Hepatocyte (in vitro differentiated cells): Measurements from ENCODE around the gene TMEM44. TPM values are rescaled to one million over a fixed set of nuclear protein-coding genes. Genes with fewer than 3 reads are reported as not detected.

ENCODE experiments used
- DNase-seq: peaks from one replicate; pipeline ENCODE4 v3.0.0-alpha.2; 2016; ENCODE audit warnings: low spot score
- H2AFZ ChIP-seq: fragments of 200-600 bp; sonication (generic); 2 replicates; pipeline ENCODE4 v1.6.0; 2016; ENCODE audit warnings: antibody characterized with exemption, mild to moderate bottlenecking
- H3K27ac ChIP-seq: fragments of 200-600 bp; sonication (generic); 2 replicates; pipeline ENCODE4 v1.5.1; 2016; ENCODE audit warnings: mild to moderate bottlenecking
- H3K27me3 ChIP-seq: fragments of 200-600 bp; sonication (generic); 2 replicates; pipeline ENCODE4 v1.6.1; 2016
- H3K36me3 ChIP-seq: fragments of 200-600 bp; sonication (generic); replicated peaks from 2 replicates; pipeline ENCODE4 v1.5.1; 2016; ENCODE audit warnings: low read depth; ENCODE audit not compliant: insufficient read depth
- H3K4me1 ChIP-seq: fragments of 200-600 bp; sonication (generic); 2 replicates; pipeline ENCODE4 v1.5.1; 2016; ENCODE audit warnings: mild to moderate bottlenecking, moderate library complexity; ENCODE audit not compliant: insufficient read depth
- H3K4me2 ChIP-seq: fragments of 200-600 bp; sonication (generic); 2 replicates; pipeline ENCODE4 v1.6.0; 2016
- H3K4me3 ChIP-seq: fragments of 200-600 bp; sonication (generic); 2 replicates; pipeline ENCODE4 v1.5.1; 2016; ENCODE audit warnings: mild to moderate bottlenecking
- H3K79me2 ChIP-seq: fragments of 200-600 bp; sonication (generic); 2 replicates; pipeline ENCODE4 v1.6.0; 2017; ENCODE audit warnings: mild to moderate bottlenecking
- H3K9me2 ChIP-seq: fragments of 200-600 bp; sonication (generic); replicated peaks from 2 replicates; pipeline ENCODE4 v1.6.0; 2017; ENCODE audit warnings: mild to moderate bottlenecking; ENCODE audit not compliant: insufficient read depth
- H3K9me3 ChIP-seq: fragments of 200-600 bp; sonication (generic); 2 replicates; pipeline ENCODE4 v1.5.1; 2016; ENCODE audit warnings: low read depth, mild to moderate bottlenecking
- H4K20me1 ChIP-seq: fragments of 200-600 bp; sonication (generic); 2 replicates; pipeline ENCODE4 v1.6.0; 2016; ENCODE audit warnings: mild to moderate bottlenecking; ENCODE audit not compliant: insufficient read depth, poor library complexity, severe bottlenecking
- CTCF ChIP-seq: fragments of 200-600 bp; sonication (generic); IDR thresholded peaks from 2 replicates; pipeline ENCODE4 v1.5.1; 2016; ENCODE audit warnings: antibody characterized with exemption, mild to moderate bottlenecking; ENCODE audit not compliant: poor library complexity
- EZH2 ChIP-seq: fragments of 200-600 bp; sonication (generic); IDR thresholded peaks from 2 replicates; pipeline ENCODE4 v1.6.1; 2016; ENCODE audit warnings: antibody characterized with exemption, mild to moderate bottlenecking, borderline replicate concordance
- EZH2phosphoT487 ChIP-seq: fragments of 200-600 bp; sonication (generic); IDR thresholded peaks from one replicate; pipeline ENCODE4 v1.6.1; 2018; ENCODE audit warnings: antibody characterized with exemption, mild to moderate bottlenecking, low read depth, moderate library complexity; ENCODE audit not compliant: unreplicated experiment, severe bottlenecking
- WGBS: methylation state at CpG from one replicate; pipeline ENCODE4 v1.1.6; 2016; ENCODE audit warnings: low lambda C conversion rate; ENCODE audit errors: missing lambda C conversion rate; 5-methylcytosine and 5-hydroxymethylcytosine counted together
- polyA plus RNA-seq: library from polyadenylated mRNA; unstranded; fragments of >200 nt; fragmentation: Nextera tagmentation; extraction: Ambion mirVana; gene quantifications from 2 replicates; pipeline ENCODE4 v1.2.1, GENCODE V29; 2016
- total RNA-seq: library from RNA; depleted of rRNA; stranded (reverse); fragments of >200 nt; gene quantifications from 2 replicates; pipeline ENCODE4 v1.2.3, GENCODE V29; 2014

TMEM44 gene
- total and polyA plus RNA-seq, 2 experiments from 2014 or later = 6.6 to 9.1 TPM

GRCh38 chr3:194623449-194624290 lies 9.5 kb downstream of the TMEM44 start:
- Histone ChIP-seq H3K27me3 (no peaks in the 10 kb centered on the region), H3K4me2 (no peak overlapping the region), H3K79me2 (no peaks in the 10 kb centered on the region), H3K9me3 (no peaks in the 10 kb centered on the region), H3K36me3 (no peaks in the 10 kb centered on the region), H3K9me2 (no peaks in the 10 kb centered on the region), H2AFZ (no peak overlapping the region), H3K4me1 (no peaks in the 10 kb centered on the region), H3K4me3 (no peak overlapping the region), H4K20me1 (no peaks in the 10 kb centered on the region), H3K27ac (no peak overlapping the region)
- no peak for TF ChIP-seq CTCF
- no peak for TF ChIP-seq EZH2phosphoT487
- no peak for TF ChIP-seq EZH2
- WGBS = 91% methylated on average over 24 of the region's 25 CpGs
- no peak for DNase-seq

GRCh38 chr3:194622621-194623340 lies 10.4 kb downstream of the TMEM44 start:
- H3K9me2 ChIP-seq = no peaks in the 10 kb centered on the region
- no peaks in the 10 kb centered on the region for H3K9me3 ChIP-seq
- no peak for DNase-seq
- H3K27ac ChIP-seq = no peak overlapping the region
- H2AFZ ChIP-seq = no peak overlapping the region
- TF ChIP-seq EZH2 (no peak), EZH2phosphoT487 (no peak), CTCF (no peak)
- no peaks in the 10 kb centered on the region for H3K27me3 ChIP-seq
- no peaks in the 10 kb centered on the region for H3K79me2 ChIP-seq
- no peak overlapping the region for H3K4me3 ChIP-seq
- H4K20me1 ChIP-seq = no peaks in the 10 kb centered on the region
- no peaks in the 10 kb centered on the region for H3K36me3 ChIP-seq
- H3K4me1 ChIP-seq = no peaks in the 10 kb centered on the region
- no peak overlapping the region for H3K4me2 ChIP-seq
- whole genome bisulfite sequencing = 89% methylated on average over 26 of the region's 26 CpGs

- Histone ChIP-seq H3K36me3 (no peaks in the 10 kb centered on the region), H3K9me3 (no peaks in the 10 kb centered on the region), H2AFZ (no peak overlapping the region), H3K4me2 (no peak overlapping the region), H3K79me2 (no peaks in the 10 kb centered on the region), H3K27me3 (no peaks in the 10 kb centered on the region), H3K9me2 (no peaks in the 10 kb centered on the region), H3K27ac (no peak overlapping the region), H4K20me1 (no peaks in the 10 kb centered on the region), H3K4me3 (no peak overlapping the region), H3K4me1 (no peaks in the 10 kb centered on the region)
- 92% methylated on average over 14 of the region's 14 CpGs for WGBS
- TF ChIP-seq EZH2 = no peak
- TF ChIP-seq EZH2phosphoT487 = no peak
- TF ChIP-seq CTCF = no peak
- DNase-seq = no peak
Observed at GRCh38 chr3:194621947-194622346, 11.3 kb downstream of the TMEM44 start.
